ENCODE measurements around the gene SH2D1A. TPM values are rescaled to one million over a fixed set of nuclear protein-coding genes. Genes with fewer than 3 reads are reported as not detected.

SH2D1A gene
- total and polyA plus RNA-seq, 10 of the 15 experiments (the other 5 are each of a cell fraction or from before 2014, with no cell fraction given), result 0.33 to 8.8 (median 0.54) TPM; not detected in 1

DNA sequence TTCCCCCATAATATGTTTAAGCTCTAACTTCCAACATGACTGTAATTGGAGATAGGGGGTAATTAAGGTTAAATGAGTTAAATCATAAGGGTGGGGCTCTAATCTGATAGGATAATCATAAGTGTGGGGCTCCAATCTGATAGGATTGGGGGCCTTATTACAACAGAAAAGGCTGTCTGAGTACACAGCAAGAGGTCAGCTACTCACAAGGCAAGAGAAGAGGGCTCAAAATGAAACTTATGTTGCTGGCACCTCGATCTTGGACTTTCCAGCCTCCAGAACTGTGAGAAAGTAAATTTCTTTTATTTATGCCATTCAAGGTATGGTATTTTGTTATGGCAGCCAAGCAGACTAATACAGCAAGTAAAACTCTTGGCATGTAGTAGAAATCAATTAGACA is 16.4 kb downstream of the SH2D1A start (continued):
- TF ChIP-seq, protein P1, sequence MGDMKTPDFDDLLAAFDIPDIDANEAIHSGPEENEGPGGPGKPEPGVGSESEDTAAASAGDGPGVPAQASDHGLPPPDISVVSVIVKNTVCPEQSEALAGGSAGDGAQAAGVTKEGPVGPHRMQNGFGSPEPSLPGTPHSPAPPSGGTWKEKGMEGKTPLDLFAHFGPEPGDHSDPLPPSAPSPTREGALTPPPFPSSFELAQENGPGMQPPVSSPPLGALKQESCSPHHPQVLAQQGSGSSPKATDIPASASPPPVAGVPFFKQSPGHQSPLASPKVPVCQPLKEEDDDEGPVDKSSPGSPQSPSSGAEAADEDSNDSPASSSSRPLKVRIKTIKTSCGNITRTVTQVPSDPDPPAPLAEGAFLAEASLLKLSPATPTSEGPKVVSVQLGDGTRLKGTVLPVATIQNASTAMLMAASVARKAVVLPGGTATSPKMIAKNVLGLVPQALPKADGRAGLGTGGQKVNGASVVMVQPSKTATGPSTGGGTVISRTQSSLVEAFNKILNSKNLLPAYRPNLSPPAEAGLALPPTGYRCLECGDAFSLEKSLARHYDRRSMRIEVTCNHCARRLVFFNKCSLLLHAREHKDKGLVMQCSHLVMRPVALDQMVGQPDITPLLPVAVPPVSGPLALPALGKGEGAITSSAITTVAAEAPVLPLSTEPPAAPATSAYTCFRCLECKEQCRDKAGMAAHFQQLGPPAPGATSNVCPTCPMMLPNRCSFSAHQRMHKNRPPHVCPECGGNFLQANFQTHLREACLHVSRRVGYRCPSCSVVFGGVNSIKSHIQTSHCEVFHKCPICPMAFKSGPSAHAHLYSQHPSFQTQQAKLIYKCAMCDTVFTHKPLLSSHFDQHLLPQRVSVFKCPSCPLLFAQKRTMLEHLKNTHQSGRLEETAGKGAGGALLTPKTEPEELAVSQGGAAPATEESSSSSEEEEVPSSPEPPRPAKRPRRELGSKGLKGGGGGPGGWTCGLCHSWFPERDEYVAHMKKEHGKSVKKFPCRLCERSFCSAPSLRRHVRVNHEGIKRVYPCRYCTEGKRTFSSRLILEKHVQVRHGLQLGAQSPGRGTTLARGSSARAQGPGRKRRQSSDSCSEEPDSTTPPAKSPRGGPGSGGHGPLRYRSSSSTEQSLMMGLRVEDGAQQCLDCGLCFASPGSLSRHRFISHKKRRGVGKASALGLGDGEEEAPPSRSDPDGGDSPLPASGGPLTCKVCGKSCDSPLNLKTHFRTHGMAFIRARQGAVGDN (IDR thresholded peaks at IDR 0.05), result no peak
- TF ChIP-seq GATAD2B (conservative IDR thresholded peaks at IDR 0.05; ENCODE audit: low read depth) (no peak), ZNF622 (IDR thresholded peaks at IDR 0.05) (no peak), NFIC (IDR thresholded peaks at IDR 0.05; ENCODE audit: low read depth, low read length) (no peak), WRNIP1 (IDR thresholded peaks at IDR 0.05; ENCODE audit: borderline replicate concordance, low read depth, low read length) (no peak), TCF3 (IDR thresholded peaks at IDR 0.05; ENCODE audit: borderline replicate concordance, insufficient read depth, low read depth, low read length) (no peak)
- TF ChIP-seq, protein P2, sequence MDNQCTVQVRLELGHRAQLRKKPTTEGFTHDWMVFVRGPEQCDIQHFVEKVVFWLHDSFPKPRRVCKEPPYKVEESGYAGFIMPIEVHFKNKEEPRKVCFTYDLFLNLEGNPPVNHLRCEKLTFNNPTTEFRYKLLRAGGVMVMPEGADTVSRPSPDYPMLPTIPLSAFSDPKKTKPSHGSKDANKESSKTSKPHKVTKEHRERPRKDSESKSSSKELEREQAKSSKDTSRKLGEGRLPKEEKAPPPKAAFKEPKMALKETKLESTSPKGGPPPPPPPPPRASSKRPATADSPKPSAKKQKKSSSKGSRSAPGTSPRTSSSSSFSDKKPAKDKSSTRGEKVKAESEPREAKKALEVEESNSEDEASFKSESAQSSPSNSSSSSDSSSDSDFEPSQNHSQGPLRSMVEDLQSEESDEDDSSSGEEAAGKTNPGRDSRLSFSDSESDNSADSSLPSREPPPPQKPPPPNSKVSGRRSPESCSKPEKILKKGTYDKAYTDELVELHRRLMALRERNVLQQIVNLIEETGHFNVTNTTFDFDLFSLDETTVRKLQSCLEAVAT (IDR thresholded peaks at IDR 0.05), result no peak

DNA sequence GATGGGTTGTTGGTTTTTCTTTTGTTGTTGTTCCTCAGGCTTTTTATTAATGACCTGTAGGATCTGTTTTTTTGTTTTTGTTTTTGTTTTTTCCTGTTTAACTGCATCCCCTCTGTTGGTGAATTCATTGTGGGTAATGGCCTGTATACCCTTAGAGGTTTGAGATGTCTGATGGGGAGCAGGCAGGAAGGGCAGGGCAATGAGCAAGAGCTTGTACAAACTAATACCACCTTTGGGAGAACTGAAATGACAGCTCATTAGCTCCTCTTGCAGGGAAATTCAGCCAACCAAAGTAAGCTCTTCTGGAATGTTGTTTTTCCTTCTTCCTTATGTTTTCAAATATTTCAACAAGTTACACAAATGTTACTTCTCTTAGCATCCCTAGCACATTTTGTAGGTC is 23.4 kb downstream of the SH2D1A start:
- H3K9me3 ChIP-seq (replicated peaks; ENCODE audit: control insufficient read depth, insufficient read depth, low read length), result no peaks in the 10 kb centered on the region
- H3K36me3 ChIP-seq (ENCODE audit: control insufficient read depth in 2 of 2, insufficient read depth in 2 of 2, low read length in 1 of 2), result no peaks in the 10 kb centered on the region
- intact Hi-C loops (cut with micrococcal nuclease; ENCODE audit: unreplicated experiment), result no loop called here
- H3K27ac ChIP-seq (ENCODE audit: control insufficient read depth, insufficient read depth), result no peak overlapping the region
- no peaks in the 10 kb centered on the region for H4K20me1 ChIP-seq (ENCODE audit: control insufficient read depth, insufficient read depth)
- H3K4me3 ChIP-seq, result no peak overlapping the region
- no peaks in the 10 kb centered on the region for H3K4me1 ChIP-seq (ENCODE audit: control insufficient read depth, insufficient read depth, low read length)
- H3K27me3 ChIP-seq (replicated peaks in 1 of 2; ENCODE audit: control insufficient read depth in 2 of 2, insufficient read depth in 2 of 2, low read length in 1 of 2), result no peaks in the 10 kb centered on the region
- H3K4me2 ChIP-seq (ENCODE audit: control insufficient read depth, insufficient read depth), result no peak overlapping the region
- in situ Hi-C loops (cut with MboI), result no loop called here
- no peak overlapping the region for H3K9ac ChIP-seq (ENCODE audit: control insufficient read depth, insufficient read depth, low read length)
- no peak overlapping the region for H2AFZ ChIP-seq (ENCODE audit: control insufficient read depth, low read depth, low read length)
- ChIA-PET SMC1A (ENCODE audit: uncharacterized antibody, unreplicated experiment) (interaction anchor here (1.0 to 1.7 kb wide), 3 partner anchors 9 to 49 kb away, joined by 3 to 6 read pairs (median 5); no protein-coding TSS in a partner anchor), POLR2A (no interaction called here), CTCF (interaction anchor here (1.6 to 1.9 kb wide), 2 partner anchors 26 to 160 kb away, joined by 4 read pairs; no protein-coding TSS in a partner anchor), RAD21 (ENCODE audit: unreplicated experiment) (no interaction called here)
- no peak for FAIRE-seq
- no peaks in the 10 kb centered on the region for H3K79me2 ChIP-seq (ENCODE audit: control insufficient read depth, insufficient read depth, low read length)
- DNase-seq (ENCODE audit: low read depth, low spot score), result no peak
- no peak for ATAC-seq
- no TSS peak for BruUV-seq (replicated peaks)
- TF ChIP-seq KAT2A (conservative IDR thresholded peaks at IDR 0.05; ENCODE audit: control insufficient read depth, low read depth, low read length) (no peak), CBFB (IDR thresholded peaks at IDR 0.05; ENCODE audit: low read depth) (no peak), EGR1 (IDR thresholded peaks at IDR 0.05; ENCODE audit: borderline replicate concordance in 1 of 2, low read depth in 2 of 2, low read length in 2 of 2) (no peak), HDAC6 (IDR thresholded peaks at IDR 0.05; ENCODE audit: unreplicated experiment) (no peak), SUPT20H (IDR thresholded peaks at IDR 0.05; ENCODE audit: borderline replicate concordance, control insufficient read depth, low read depth, low read length) (no peak), RAD21 (IDR thresholded peaks at IDR 0.05; ENCODE audit: insufficient read depth, low read depth, low read length) (no peak), IKZF1 (conservative IDR thresholded peaks at IDR 0.05) (no peak), TARDBP (IDR thresholded peaks at IDR 0.05; ENCODE audit: borderline replicate concordance) (no peak), ZSCAN29 (IDR thresholded peaks at IDR 0.05) (no peak), CBX3 (IDR thresholded peaks at IDR 0.05; ENCODE audit: borderline replicate concordance, low read depth) (no peak)
- TF ChIP-seq, protein P3, sequence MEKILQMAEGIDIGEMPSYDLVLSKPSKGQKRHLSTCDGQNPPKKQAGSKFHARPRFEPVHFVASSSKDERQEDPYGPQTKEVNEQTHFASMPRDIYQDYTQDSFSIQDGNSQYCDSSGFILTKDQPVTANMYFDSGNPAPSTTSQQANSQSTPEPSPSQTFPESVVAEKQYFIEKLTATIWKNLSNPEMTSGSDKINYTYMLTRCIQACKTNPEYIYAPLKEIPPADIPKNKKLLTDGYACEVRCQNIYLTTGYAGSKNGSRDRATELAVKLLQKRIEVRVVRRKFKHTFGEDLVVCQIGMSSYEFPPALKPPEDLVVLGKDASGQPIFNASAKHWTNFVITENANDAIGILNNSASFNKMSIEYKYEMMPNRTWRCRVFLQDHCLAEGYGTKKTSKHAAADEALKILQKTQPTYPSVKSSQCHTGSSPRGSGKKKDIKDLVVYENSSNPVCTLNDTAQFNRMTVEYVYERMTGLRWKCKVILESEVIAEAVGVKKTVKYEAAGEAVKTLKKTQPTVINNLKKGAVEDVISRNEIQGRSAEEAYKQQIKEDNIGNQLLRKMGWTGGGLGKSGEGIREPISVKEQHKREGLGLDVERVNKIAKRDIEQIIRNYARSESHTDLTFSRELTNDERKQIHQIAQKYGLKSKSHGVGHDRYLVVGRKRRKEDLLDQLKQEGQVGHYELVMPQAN (conservative IDR thresholded peaks at IDR 0.05), result no peak
